Hepatocyte (in vitro differentiated cells): Measurements from ENCODE around the gene RPS21. TPM values are rescaled to one million over a fixed set of nuclear protein-coding genes. Genes with fewer than 3 reads are reported as not detected.

Source experiments
- DNase-seq: peaks from one replicate; pipeline ENCODE4 v3.0.0-alpha.2; 2016; ENCODE audit warnings: low spot score
- H2AFZ ChIP-seq: fragments of 200-600 bp; sonication (generic); 2 replicates; pipeline ENCODE4 v1.6.0; 2016; ENCODE audit warnings: antibody characterized with exemption, mild to moderate bottlenecking
- H3K27ac ChIP-seq: fragments of 200-600 bp; sonication (generic); 2 replicates; pipeline ENCODE4 v1.5.1; 2016; ENCODE audit warnings: mild to moderate bottlenecking
- H3K27me3 ChIP-seq: fragments of 200-600 bp; sonication (generic); 2 replicates; pipeline ENCODE4 v1.6.1; 2016
- H3K36me3 ChIP-seq: fragments of 200-600 bp; sonication (generic); replicated peaks from 2 replicates; pipeline ENCODE4 v1.5.1; 2016; ENCODE audit warnings: low read depth; ENCODE audit not compliant: insufficient read depth
- H3K4me1 ChIP-seq: fragments of 200-600 bp; sonication (generic); 2 replicates; pipeline ENCODE4 v1.5.1; 2016; ENCODE audit warnings: mild to moderate bottlenecking, moderate library complexity; ENCODE audit not compliant: insufficient read depth
- H3K4me2 ChIP-seq: fragments of 200-600 bp; sonication (generic); 2 replicates; pipeline ENCODE4 v1.6.0; 2016
- H3K4me3 ChIP-seq: fragments of 200-600 bp; sonication (generic); 2 replicates; pipeline ENCODE4 v1.5.1; 2016; ENCODE audit warnings: mild to moderate bottlenecking
- H3K79me2 ChIP-seq: fragments of 200-600 bp; sonication (generic); 2 replicates; pipeline ENCODE4 v1.6.0; 2017; ENCODE audit warnings: mild to moderate bottlenecking
- H3K9me2 ChIP-seq: fragments of 200-600 bp; sonication (generic); replicated peaks from 2 replicates; pipeline ENCODE4 v1.6.0; 2017; ENCODE audit warnings: mild to moderate bottlenecking; ENCODE audit not compliant: insufficient read depth
- H3K9me3 ChIP-seq: fragments of 200-600 bp; sonication (generic); 2 replicates; pipeline ENCODE4 v1.5.1; 2016; ENCODE audit warnings: low read depth, mild to moderate bottlenecking
- H4K20me1 ChIP-seq: fragments of 200-600 bp; sonication (generic); 2 replicates; pipeline ENCODE4 v1.6.0; 2016; ENCODE audit warnings: mild to moderate bottlenecking; ENCODE audit not compliant: insufficient read depth, poor library complexity, severe bottlenecking
- CTCF ChIP-seq: fragments of 200-600 bp; sonication (generic); IDR thresholded peaks from 2 replicates; pipeline ENCODE4 v1.5.1; 2016; ENCODE audit warnings: antibody characterized with exemption, mild to moderate bottlenecking; ENCODE audit not compliant: poor library complexity
- EZH2 ChIP-seq: fragments of 200-600 bp; sonication (generic); IDR thresholded peaks from 2 replicates; pipeline ENCODE4 v1.6.1; 2016; ENCODE audit warnings: antibody characterized with exemption, mild to moderate bottlenecking, borderline replicate concordance
- EZH2phosphoT487 ChIP-seq: fragments of 200-600 bp; sonication (generic); IDR thresholded peaks from one replicate; pipeline ENCODE4 v1.6.1; 2018; ENCODE audit warnings: antibody characterized with exemption, mild to moderate bottlenecking, low read depth, moderate library complexity; ENCODE audit not compliant: unreplicated experiment, severe bottlenecking
- WGBS: methylation state at CpG from one replicate; pipeline ENCODE4 v1.1.6; 2016; ENCODE audit warnings: low lambda C conversion rate; ENCODE audit errors: missing lambda C conversion rate; 5-methylcytosine and 5-hydroxymethylcytosine counted together
- polyA plus RNA-seq: library from polyadenylated mRNA; unstranded; fragments of >200 nt; fragmentation: Nextera tagmentation; extraction: Ambion mirVana; gene quantifications from 2 replicates; pipeline ENCODE4 v1.2.1, GENCODE V29; 2016
- total RNA-seq: library from RNA; depleted of rRNA; stranded (reverse); fragments of >200 nt; gene quantifications from 2 replicates; pipeline ENCODE4 v1.2.3, GENCODE V29; 2014

RPS21 gene
- total and polyA plus RNA-seq, 2 experiments from 2014 or later: 460 to 1,754 TPM

- Histone ChIP-seq H3K27ac (peak overlapping the region; percentile 65), H3K4me2 (peak overlapping the region; percentile 20), H3K4me3 (no peak overlapping the region), H3K9me3 (no peaks in the 10 kb centered on the region), H4K20me1 (peaks cover 15% of the 10 kb centered on the region), H3K79me2 (peaks cover 92% of the 10 kb centered on the region), H2AFZ (no peak overlapping the region), H3K4me1 (peaks cover 88% of the 10 kb centered on the region), H3K9me2 (no peaks in the 10 kb centered on the region), H3K36me3 (no peaks in the 10 kb centered on the region), H3K27me3 (no peaks in the 10 kb centered on the region)
- peak; percentile 27 for DNase-seq
- TF ChIP-seq EZH2 (no peak), EZH2phosphoT487 (no peak), CTCF (no peak)
- WGBS: 90% methylated on average over 23 of the region's 24 CpGs
Measured at GRCh38 chr20:62358171-62359042, 28.5 kb upstream of the RPS21 start.

GRCh38 chr20:62359043-62359490, 27.8 kb upstream of the RPS21 start:
- no peaks in the 10 kb centered on the region for H3K27me3 ChIP-seq
- DNase-seq: peak; percentile 67
- H3K27ac ChIP-seq: peak overlapping the region; percentile 65
- 73% methylated on average over 12 of the region's 16 CpGs for WGBS
- no peaks in the 10 kb centered on the region for H3K9me2 ChIP-seq
- peaks cover 88% of the 10 kb centered on the region for H3K4me1 ChIP-seq
- no peaks in the 10 kb centered on the region for H3K36me3 ChIP-seq
- peaks cover 92% of the 10 kb centered on the region for H3K79me2 ChIP-seq
- no peak for TF ChIP-seq CTCF
- no peak for TF ChIP-seq EZH2
- TF ChIP-seq EZH2phosphoT487: no peak
- H3K4me2 ChIP-seq: peak overlapping the region; percentile 20
- H3K9me3 ChIP-seq: no peaks in the 10 kb centered on the region
- H3K4me3 ChIP-seq: no peak overlapping the region
- H4K20me1 ChIP-seq: peaks cover 20% of the 10 kb centered on the region
- no peak overlapping the region for H2AFZ ChIP-seq

- Histone ChIP-seq H4K20me1 (peaks cover 24% of the 10 kb centered on the region), H3K9me2 (no peaks in the 10 kb centered on the region), H3K36me3 (no peaks in the 10 kb centered on the region), H3K4me2 (no peak overlapping the region), H3K4me3 (no peak overlapping the region), H3K9me3 (no peaks in the 10 kb centered on the region), H3K27me3 (no peaks in the 10 kb centered on the region), H3K4me1 (peaks cover 88% of the 10 kb centered on the region), H2AFZ (no peak overlapping the region), H3K79me2 (peaks cover 92% of the 10 kb centered on the region), H3K27ac (peak overlapping the region; percentile 65)
- no peak for TF ChIP-seq EZH2
- TF ChIP-seq EZH2phosphoT487: no peak
- no peak for TF ChIP-seq CTCF
- peak; percentile 19 for DNase-seq
- 91% methylated on average over 11 of the region's 25 CpGs for WGBS
Measured at GRCh38 chr20:62359491-62360121, 27.3 kb upstream of the RPS21 start.
